Thyroid gland (tissue), 4 donors: ENCODE results near the gene LGI4.
"Not testable (repeated sequence)": the region's sequence is repeated elsewhere in the genome, so short reads cannot be mapped to it uniquely, and the experiment has no call there.

Experiments
- POLR2A ChIP-seq, 2 donors: fragments of 450-650 bp; IDR thresholded peaks; one replicate each; pipeline ENCODE4 v1.6.1; 2017; ENCODE audit warnings: antibody characterized with exemption in 2 of 2, mild to moderate bottlenecking in 2 of 2, moderate library complexity in 1 of 2
- TF ChIP-seq, protein P1 (sequence below), 6 experiments: fragments of 200-600 bp in 3 of 6; fragments of 450-650 bp in 3 of 6; sonication (generic) in 3 of 6; IDR thresholded peaks; one replicate each; pipeline ENCODE4 v1.5.1; 2016 to 2019; ENCODE audit warnings: antibody characterized with exemption in 6 of 6, mild to moderate bottlenecking in 2 of 6, inconsistent platforms in 1 of 6, moderate library complexity in 1 of 6

DNA sequence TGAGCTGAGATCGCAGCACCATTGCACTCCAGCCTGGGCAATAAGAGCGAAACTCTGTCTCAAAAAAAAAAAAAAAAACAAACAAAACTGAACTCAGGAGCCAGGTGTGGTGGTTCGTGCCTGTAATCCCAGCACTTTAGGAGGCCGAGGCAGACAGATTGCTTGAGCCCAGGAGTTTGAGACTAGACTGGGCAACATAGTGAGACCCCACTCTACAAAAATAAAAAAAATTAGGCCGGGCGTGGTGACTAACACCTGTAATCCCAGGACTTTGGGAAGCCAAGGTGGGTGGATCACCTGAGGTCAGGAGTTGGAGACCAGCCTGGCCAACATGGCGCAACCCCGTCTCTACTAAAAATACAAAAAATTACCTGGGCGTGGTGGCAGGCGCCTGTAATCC, 32.9 kb downstream of the LGI4 start:
- TF ChIP-seq, protein P1, sequence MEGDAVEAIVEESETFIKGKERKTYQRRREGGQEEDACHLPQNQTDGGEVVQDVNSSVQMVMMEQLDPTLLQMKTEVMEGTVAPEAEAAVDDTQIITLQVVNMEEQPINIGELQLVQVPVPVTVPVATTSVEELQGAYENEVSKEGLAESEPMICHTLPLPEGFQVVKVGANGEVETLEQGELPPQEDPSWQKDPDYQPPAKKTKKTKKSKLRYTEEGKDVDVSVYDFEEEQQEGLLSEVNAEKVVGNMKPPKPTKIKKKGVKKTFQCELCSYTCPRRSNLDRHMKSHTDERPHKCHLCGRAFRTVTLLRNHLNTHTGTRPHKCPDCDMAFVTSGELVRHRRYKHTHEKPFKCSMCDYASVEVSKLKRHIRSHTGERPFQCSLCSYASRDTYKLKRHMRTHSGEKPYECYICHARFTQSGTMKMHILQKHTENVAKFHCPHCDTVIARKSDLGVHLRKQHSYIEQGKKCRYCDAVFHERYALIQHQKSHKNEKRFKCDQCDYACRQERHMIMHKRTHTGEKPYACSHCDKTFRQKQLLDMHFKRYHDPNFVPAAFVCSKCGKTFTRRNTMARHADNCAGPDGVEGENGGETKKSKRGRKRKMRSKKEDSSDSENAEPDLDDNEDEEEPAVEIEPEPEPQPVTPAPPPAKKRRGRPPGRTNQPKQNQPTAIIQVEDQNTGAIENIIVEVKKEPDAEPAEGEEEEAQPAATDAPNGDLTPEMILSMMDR (IDR thresholded peaks at IDR 0.05): not testable (repeated sequence)
- not testable (repeated sequence) for TF ChIP-seq POLR2A (IDR thresholded peaks at IDR 0.05)
